ENCODE data around the gene MYO7B.
A peak's percentile ranks its signal among the peaks of the same experiment; 100 is the strongest.
"Not testable (repeated sequence)": the region's sequence is repeated elsewhere in the genome, so short reads cannot be mapped to it uniquely, and the experiment has no call there.

Gene MYO7B

GRCh38 chr2:127524198-127524834, 11.2 kb upstream of the MYO7B start:
- DNase-seq (ENCODE audit: low spot score): not testable (repeated sequence)

- DNase-seq (ENCODE audit: low spot score): peak; percentile 53
Measured at GRCh38 chr2:127525691-127526131, 9.8 kb upstream of the MYO7B start.

- DNase-seq (ENCODE audit: low spot score): peak; percentile 97
Measured at GRCh38 chr2:127526132-127527000, 9.1 kb upstream of the MYO7B start, which contains the start of gene IWS1. TSS of gene IWS1 (minus strand) at chr2:127526489. CDS start at chr2:127526208, 281 bp downstream.

GRCh38 chr2:127527001-127527804, 8.3 kb upstream of the MYO7B start:
- peak; percentile 54 for DNase-seq (ENCODE audit: low spot score)

- DNase-seq (ENCODE audit: low spot score): no peak
Measured at GRCh38 chr2:127528487-127528886, 7.0 kb upstream of the MYO7B start.

- DNase-seq (ENCODE audit: low spot score): not testable (repeated sequence)
Measured at GRCh38 chr2:127529416-127529815, 6.1 kb upstream of the MYO7B start.

- DNase-seq (ENCODE audit: low spot score): peak; percentile 55
Measured at GRCh38 chr2:127530245-127531140, 5.0 kb upstream of the MYO7B start.

GRCh38 chr2:127531221-127531648, 4.2 kb upstream of the MYO7B start:
- peak; percentile 67 for DNase-seq (ENCODE audit: low spot score)

GRCh38 chr2:127532296-127532695, 3.2 kb upstream of the MYO7B start:
- DNase-seq (ENCODE audit: low spot score): no peak

GRCh38 chr2:127535918-127536317, 435 bp downstream of the MYO7B start:
- no peak for DNase-seq (ENCODE audit: low spot score)

GRCh38 chr2:127536707-127537541, 1.4 kb downstream of the MYO7B start:
- DNase-seq (ENCODE audit: low spot score): no peak

GRCh38 chr2:127537644-127538043, 2.2 kb downstream of the MYO7B start:
- DNase-seq (ENCODE audit: low spot score): no peak

- no peak for DNase-seq (ENCODE audit: low spot score)
Measured at GRCh38 chr2:127541809-127542208, 6.3 kb downstream of the MYO7B start.

GRCh38 chr2:127542231-127542630, 6.7 kb downstream of the MYO7B start:
- no peak for DNase-seq (ENCODE audit: low spot score)

GRCh38 chr2:127543013-127543501, 7.6 kb downstream of the MYO7B start:
- peak; percentile 25 for DNase-seq (ENCODE audit: low spot score)

- no peak for DNase-seq (ENCODE audit: low spot score)
Measured at GRCh38 chr2:127545189-127545588, 9.7 kb downstream of the MYO7B start.

- no peak for DNase-seq (ENCODE audit: low spot score)
Measured at GRCh38 chr2:127545796-127546195, 10.3 kb downstream of the MYO7B start.

GRCh38 chr2:127546797-127547196, 11.3 kb downstream of the MYO7B start:
- no peak for DNase-seq (ENCODE audit: low spot score)

- DNase-seq (ENCODE audit: low spot score): no peak
Measured at GRCh38 chr2:127551221-127551930, 15.9 kb downstream of the MYO7B start.
